Activated naive CD4-positive, alpha-beta T cell treated with anti-CD3 and anti-CD28 coated beads, Interleukin-2, amount 50 U/mL, for 72 hours (primary cell): ENCODE data around the gene TOP3B. TPM values are rescaled to one million over a fixed set of nuclear protein-coding genes. Genes with fewer than 3 reads are reported as not detected.
"Not testable (repeated sequence)": the region's sequence is repeated elsewhere in the genome, so short reads cannot be mapped to it uniquely, and the experiment has no call there.

Experiments
- ATAC-seq, 2 donors: fragments of 150-1000 bp; cut with Tn5 transposase; 2 replicates each; pipeline ENCODE4 v1.10.0; 2021; ENCODE audit warnings: mild to moderate bottlenecking in 2 of 2, moderate library complexity in 2 of 2
- DNase-seq, 2 donors: peaks; one replicate each; pipeline ENCODE4 v3.0.0; 2021 to 2022; ENCODE audit warnings: low spot score in 2 of 2
- H3K27ac Mint-ChIP-seq, 2 donors: one replicate each; pipeline ENCODE4 v1.8.0; 2022; ENCODE audit warnings: mild to moderate bottlenecking in 2 of 2, mixed read lengths in 2 of 2
- H3K36me3 Mint-ChIP-seq, 2 donors: one replicate each; pipeline ENCODE4 v1.8.0; 2022; ENCODE audit warnings: mixed read lengths in 2 of 2
- H3K9me3 Mint-ChIP-seq, 2 donors: one replicate each; pipeline ENCODE4 v1.8.0; 2022; ENCODE audit warnings: mixed read lengths in 2 of 2
- total RNA-seq, 2 donors: library from RNA; stranded (reverse); gene quantifications; one replicate each; pipeline ENCODE4 v1.2.3, GENCODE V29; 2022

The TOP3B gene
- total RNA-seq, 2 donors from 2014 or later, result 41.4 to 42.7 TPM

GRCh38 chr22:21916309-21916918, 66.2 kb downstream of the TOP3B start:
- no peak overlapping the region for H3K27ac Mint-ChIP-seq
- H3K9me3 Mint-ChIP-seq, result no peaks in the 10 kb centered on the region
- ATAC-seq (no peak), DNase-seq (no peak)
- H3K36me3 Mint-ChIP-seq, result no peaks in the 10 kb centered on the region

GRCh38 chr22:21915624-21916308, 66.8 kb downstream of the TOP3B start:
- ATAC-seq, result no peak
- no peaks in the 10 kb centered on the region for H3K36me3 Mint-ChIP-seq
- no peak overlapping the region for H3K27ac Mint-ChIP-seq
- H3K9me3 Mint-ChIP-seq, result no peaks in the 10 kb centered on the region
- DNase-seq, result no peak

- H3K27ac Mint-ChIP-seq, H3K9me3 Mint-ChIP-seq, ATAC-seq, H3K36me3 Mint-ChIP-seq, DNase-seq: not testable (repeated sequence)
Measured at GRCh38 chr22:21914033-21914642, 68.4 kb downstream of the TOP3B start.

DNA sequence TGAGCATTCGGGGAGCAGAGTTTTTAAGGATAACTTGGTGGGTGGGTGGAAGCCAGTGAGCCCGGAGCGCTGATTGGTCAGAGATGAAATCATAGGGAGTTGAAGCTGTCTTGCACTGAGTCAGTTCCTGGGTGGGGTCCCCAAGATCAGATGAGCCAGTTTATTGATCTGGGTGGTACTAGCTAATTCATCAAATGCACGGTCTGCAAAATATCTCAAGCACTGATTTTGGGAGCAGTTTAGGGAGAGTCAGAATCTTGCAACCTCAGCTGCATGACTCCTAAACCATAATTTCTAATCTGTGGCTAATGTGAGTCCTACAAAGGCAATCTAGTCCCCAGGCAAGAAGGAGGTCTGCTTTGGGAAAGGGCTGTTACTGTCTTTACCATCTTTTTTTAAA, 72.2 kb downstream of the TOP3B start:
- H3K27ac Mint-ChIP-seq, H3K36me3 Mint-ChIP-seq, H3K9me3 Mint-ChIP-seq, ATAC-seq, DNase-seq: not testable (repeated sequence)

DNA sequence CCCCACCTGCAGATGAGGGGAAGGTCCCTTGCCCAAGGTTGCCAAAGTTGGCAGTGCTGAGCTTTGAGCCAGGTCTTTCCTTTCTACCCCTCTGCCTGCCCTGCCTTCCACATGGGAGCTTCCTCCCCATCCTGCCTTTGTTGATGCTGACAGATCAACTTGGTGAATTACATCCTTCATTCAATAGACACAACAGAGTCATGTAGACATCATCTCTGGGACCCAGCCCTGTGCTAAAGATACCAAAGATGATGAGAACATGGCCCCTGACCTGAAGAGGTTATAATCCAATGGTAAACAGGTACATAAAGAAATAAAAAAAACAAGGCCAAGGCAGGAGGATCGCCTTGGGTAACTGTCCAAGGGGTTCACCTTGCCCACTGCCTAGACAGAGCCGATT, 72.7 kb downstream of the TOP3B start:
- H3K27ac Mint-ChIP-seq, result no peak overlapping the region
- ATAC-seq (no peak), DNase-seq (no peak)
- H3K9me3 Mint-ChIP-seq, result no peaks in the 10 kb centered on the region
- no peaks in the 10 kb centered on the region for H3K36me3 Mint-ChIP-seq

DNA sequence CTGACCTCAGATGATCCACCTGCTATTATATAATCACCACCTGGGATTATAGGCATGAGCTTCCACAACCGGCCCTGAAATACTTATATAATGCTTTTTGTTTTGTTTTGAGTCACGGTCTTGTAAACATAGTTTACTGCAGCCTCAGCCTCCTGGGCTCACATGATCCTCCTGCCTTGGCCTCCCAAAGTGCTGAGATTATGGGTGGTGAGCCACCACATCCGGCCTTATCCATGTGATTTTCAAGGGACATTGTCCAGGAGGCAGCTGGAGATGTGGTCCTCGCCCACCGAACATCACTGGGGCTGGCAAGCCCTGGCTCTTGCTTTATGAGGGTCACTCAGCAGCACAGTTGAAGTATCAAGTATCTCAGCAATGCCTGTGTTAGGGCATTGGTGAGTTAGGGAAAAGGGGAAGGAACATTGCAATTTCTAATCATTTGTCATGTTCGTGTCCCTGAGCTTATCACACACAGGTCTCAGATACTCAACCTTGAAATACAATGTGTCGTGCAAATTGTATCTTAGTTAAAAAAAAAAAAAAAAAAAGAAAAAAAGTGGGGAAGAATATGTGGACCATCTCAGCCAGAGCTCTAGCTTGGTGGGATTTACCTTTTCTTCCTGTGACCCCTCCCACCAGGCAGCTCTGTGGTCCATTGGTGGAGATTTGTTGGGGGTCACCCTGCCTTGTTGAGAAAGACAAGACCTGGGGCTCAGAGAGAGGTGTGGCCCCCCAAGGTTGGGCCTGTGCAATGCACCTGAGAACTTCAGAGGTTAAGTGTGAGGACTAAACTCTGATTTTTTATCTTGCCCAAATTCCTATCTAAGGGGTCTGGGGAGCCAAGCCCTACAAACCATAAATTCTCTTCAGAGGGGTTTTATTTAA, 74.7 kb downstream of the TOP3B start:
- no peaks in the 10 kb centered on the region for H3K9me3 Mint-ChIP-seq
- ATAC-seq (no peak), DNase-seq (no peak)
- peaks cover 0 to 6% of the 10 kb centered on the region in 2 donors for H3K36me3 Mint-ChIP-seq
- no peak overlapping the region for H3K27ac Mint-ChIP-seq

Other genes starting within 250 kb of the TOP3B start
- 1 to 10 TPM; 2.4 to 4.9 TPM for gene YPEL1, start 247.0 kb downstream of the TOP3B start, total RNA-seq
- 10 to 100 TPM; 80.3 to 92.6 TPM for gene MAPK1, start 115.1 kb downstream of the TOP3B start, total RNA-seq
- 10 to 100 TPM; 16.8 to 17.5 TPM for gene PPM1F, start 29.9 kb downstream of the TOP3B start, total RNA-seq